ENCODE results near the gene CYP2B6.
"Not testable (repeated sequence)": the region's sequence is repeated elsewhere in the genome, so short reads cannot be mapped to it uniquely, and the experiment has no call there.

Gene CYP2B6

DNA sequence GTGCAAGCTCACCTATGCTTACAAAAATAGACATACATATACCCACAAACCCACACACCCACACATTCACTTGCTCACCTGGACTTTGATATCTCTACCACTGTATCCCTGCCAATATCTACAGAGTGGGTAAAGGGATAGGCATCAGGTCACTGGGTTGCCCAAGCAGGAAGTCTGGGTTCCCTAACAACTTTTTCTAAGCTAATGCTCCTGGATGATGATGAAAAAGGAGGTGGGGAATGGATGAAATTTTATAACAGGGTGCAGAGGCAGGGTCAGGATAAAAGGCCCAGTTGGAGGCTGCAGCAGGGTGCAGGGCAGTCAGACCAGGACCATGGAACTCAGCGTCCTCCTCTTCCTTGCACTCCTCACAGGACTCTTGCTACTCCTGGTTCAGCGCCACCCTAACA, at the start of gene CYP2B6:
Gene CYP2B6, plus strand, starts transcription at position 311 of the 410 bp plus-strand sequence. Its CDS starts 24 bp downstream, at position 335.
- DNase-seq, result no peak

DNA sequence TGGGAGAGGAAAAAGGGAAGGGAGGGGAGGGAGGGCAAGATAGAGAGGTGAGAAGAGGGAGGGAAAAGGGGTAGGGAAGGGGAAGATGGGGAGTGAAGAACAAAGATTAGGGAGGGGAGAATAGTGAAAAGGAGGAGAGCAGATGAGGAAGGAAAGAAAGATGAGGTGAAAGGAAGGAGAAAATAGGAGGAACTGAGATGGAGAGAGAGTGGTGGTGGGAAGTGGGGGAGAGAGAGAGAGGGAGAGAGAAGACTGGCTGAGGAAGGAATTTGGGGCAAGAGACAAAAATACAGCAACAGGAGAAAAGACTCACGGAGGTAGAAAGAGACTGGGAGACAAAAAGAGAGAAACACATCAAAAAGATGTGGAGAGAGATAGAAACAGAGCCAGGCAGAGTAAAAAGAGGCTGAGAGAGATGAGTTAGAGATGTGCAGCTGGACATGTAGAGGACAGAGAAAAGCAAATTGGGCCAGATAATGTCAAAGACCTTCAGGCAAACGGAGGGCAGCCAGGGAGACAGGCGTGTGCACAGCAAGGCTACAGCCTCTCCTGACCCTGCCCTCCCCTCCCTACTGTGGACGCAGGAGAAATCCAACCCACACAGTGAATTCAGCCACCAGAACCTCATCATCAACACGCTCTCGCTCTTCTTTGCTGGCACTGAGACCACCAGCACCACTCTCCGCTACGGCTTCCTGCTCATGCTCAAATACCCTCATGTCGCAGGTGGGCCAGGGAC, 49.4 kb upstream of the CYP2B6 start:
- no peak for DNase-seq

DNA sequence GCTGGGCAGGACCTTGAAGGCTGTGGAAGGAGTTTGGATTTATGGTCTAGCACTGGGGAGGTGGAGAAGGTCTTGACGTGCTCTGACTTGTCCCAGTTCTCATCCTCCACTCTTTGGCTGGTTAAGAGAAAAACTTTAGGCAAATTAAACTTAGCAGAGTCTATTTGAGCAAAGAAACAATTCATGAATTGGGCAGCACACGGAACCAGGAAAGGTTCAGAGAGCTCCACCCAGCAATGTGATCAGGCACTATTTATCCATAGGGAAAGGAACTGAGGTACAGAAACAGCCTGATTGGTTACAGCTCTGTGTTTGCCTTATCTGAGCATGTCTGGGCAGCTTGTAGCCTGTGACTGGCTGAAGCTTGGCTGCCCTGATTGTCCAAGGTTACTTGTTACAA, 45.4 kb upstream of the CYP2B6 start:
- DNase-seq, result no peak

GRCh38 chr19:40947114-40947513, 44.0 kb upstream of the CYP2B6 start:
- DNase-seq, result no peak

DNA sequence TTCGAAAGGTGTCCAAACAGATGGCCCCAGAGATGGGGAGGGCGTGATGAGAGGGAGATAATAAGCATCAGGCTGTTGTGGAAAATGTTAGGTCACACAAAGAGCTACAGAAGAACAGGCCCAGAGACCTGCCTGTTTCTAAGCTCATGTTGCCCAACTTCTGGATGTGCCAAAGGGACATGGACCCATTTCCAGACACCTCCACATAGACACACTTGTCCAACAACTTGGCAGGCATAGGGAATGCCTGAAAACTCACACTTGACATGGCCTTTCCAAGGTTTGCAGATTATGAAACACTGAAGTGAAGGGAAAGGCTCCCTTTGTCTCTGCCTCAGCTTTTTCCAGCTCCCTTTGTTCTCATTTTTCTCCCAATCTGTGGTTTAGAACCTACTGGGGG, 43.5 kb upstream of the CYP2B6 start:
- no peak for DNase-seq

DNA sequence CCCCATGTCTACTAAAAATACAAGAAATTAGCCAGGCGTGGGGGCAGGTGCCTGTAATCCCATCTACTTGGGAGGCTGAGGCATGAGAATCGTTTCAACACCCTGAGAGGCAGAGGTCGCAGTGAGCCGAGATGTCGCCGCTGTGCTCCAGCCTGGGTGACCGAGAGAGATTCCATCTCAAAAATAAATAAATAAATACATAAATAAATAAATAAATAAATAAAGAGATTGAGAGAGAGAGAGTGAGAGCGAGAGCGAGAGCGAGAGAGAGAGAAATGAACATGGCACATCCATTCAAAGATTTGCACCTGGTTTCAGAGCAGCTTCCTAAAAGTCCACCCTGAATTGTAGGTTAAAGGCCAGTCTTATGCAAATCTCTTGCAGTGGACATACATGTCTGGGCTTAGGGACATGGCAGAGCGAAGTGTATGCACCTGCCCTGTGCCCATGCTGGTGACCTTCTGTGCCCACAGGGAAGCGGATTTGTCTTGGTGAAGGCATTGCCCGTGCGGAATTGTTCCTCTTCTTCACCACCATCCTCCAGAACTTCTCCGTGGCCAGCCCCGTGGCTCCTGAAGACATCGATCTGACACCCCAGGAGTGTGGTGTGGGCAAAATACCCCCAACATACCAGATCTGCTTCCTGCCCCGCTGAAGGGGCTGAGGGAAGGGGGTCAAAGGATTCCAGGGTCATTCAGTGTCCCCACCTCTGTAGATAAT, 42.3 kb upstream of the CYP2B6 start:
- no peak for DNase-seq

- no peak for DNase-seq
Observed at GRCh38 chr19:40954573-40954972, 36.5 kb upstream of the CYP2B6 start.

- no peak for DNase-seq
Observed at GRCh38 chr19:40959338-40959737, 31.7 kb upstream of the CYP2B6 start.

- DNase-seq, result no peak
Observed at GRCh38 chr19:40960062-40960685, 30.9 kb upstream of the CYP2B6 start.

DNA sequence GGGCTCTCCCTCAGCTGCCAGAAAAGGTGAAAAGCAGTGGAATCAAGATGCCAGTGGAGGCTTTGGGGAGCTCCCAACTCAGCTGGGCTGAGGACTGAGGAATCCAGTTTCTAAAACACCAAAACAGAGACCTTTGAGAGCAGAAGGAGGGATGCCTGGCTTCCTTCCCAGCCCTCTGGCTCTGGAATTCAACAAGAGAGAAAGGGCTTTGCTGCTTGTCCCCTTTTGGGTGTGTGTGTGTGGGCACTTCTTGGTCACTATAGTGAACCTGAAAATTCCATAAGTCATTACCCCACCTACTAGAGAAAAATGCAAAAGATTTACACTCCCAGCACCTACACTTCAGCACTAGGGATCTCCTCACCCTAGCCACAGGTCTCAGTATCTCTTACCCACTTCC, 30.3 kb upstream of the CYP2B6 start:
- no peak for DNase-seq

GRCh38 chr19:40962460-40962961, 28.6 kb upstream of the CYP2B6 start:
- DNase-seq, result no peak

GRCh38 chr19:40964361-40964760, 26.7 kb upstream of the CYP2B6 start:
- DNase-seq, result not testable (repeated sequence)

DNA sequence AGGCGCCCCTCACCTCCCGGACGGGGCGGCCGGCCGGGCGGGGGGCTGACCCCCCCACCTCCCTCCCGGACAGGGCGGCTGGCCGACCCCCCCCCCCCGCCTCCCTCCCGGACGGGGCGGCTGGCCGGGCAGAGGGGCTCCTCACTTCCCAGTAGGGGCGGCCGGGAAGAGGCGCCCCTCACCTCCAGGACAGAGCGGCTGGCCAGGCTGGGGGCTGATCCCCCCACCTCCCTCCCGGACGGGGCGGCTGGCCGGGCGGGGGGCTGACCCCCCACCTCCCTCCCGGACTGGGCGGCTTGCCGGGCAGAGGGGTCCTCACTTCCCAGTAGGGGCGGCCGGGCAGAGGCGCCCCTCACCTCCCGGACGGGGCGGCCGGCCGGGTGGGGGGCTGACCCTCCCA, 25.7 kb upstream of the CYP2B6 start:
- DNase-seq, result not testable (repeated sequence)

DNA sequence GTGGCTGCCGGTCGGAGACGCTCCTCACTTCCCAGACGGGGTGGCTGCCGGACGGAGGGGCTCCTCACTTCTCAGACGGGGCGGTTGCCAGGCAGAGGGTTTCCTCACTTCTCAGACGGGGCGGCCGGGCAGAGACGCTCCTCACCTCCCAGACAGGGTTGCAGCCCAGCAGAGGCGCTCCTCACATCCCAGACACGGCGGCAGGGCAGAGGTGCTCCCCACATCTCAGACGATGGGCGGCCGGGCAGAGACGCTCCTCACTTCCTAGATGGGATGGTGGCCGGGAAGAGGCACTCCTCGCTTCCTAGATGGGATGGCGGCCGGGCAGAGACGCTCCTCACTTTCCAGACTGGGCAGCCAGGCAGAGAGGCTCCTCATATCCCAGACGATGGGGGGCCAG, 24.5 kb upstream of the CYP2B6 start:
- not testable (repeated sequence) for DNase-seq

DNA sequence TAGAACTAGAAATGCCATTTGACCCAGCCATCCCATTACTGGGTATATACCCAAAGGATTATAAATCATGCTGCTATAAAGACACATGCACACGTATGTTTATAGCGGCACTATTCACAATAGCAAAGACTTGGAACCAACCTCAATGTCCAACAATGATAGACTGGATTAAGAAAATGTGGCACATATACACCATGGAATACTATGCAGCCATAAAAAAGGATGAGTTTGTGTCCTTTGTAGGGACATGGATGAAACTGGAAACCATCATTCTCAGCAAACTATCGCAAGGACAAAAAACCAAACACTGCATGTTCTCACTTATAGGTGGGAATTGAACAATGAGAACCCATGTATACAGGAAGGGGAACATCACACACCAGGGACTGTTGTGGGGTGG, 23.0 kb upstream of the CYP2B6 start:
- not testable (repeated sequence) for DNase-seq

- not testable (repeated sequence) for DNase-seq
Observed at GRCh38 chr19:40969721-40970120, 21.4 kb upstream of the CYP2B6 start.

DNA sequence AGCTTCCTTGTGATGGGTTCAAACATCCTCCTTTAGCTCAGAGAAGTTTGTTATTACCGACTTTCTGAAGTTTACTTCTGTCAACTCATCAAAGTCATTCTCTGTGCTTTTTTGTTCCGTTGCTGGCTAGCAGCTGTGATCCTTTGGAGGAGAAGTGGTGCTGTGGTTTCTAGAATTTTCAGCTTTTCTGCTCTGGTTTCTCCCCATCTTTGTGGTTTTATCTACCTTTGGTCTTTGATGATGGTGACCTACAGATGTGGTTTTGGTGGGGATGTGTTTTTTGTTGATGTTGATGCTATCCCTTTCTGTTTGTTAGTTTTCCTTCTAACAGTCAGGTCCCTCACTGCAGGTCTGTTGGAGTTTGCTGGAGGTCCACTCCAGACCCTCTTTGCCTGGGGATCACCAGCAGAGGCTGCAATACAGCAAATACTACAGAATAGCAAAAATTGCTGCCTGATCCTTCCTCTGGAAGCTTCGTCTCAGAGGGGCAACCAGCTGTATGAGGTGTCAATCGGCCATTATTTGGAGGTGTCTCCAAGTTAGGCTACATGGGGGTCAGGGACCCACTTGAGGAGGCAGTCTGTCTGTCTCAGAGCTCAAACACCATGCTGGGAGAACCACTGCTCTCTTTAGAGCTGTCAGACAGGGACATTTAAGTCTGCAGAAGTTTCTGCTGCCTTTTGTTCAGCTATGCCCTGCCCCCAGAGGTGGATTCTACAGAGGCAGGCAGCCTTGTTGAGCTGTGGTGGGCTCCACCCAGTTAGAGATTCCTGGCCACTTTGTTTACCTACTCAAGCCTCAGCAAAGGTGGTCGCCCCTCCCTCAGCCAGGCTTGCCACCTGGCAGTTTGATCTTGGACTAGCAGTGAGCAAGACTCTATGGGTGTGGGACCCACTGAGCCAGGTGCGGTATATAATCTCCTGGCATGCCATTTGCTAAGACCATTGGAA, 20.4 kb upstream of the CYP2B6 start:
- not testable (repeated sequence) for DNase-seq

DNA sequence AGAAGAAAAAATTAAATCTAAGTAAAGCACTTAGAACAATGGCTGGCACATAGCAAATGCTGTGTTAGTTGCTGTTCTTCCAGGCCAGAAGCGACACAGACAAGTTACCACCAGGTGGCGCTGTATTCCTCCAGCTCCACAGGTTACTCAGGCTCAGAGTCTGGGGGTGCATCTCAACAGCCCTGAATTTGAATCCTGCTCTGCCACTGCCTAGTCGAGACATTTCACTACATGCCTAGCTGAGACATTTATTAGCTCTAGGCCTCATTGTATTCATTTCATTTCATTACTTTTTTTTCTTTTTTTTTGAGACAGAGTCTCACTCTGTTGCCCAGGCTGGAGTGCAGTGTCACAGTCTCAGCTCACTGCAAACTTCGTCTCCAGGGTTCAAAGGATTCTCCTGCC, 16.4 kb upstream of the CYP2B6 start:
- peak; percentile 80 for DNase-seq

GRCh38 chr19:40976134-40976533, 14.9 kb upstream of the CYP2B6 start:
- DNase-seq, result no peak

GRCh38 chr19:40976724-40977123, 14.4 kb upstream of the CYP2B6 start:
- DNase-seq, result no peak

GRCh38 chr19:40979759-40980158, 11.3 kb upstream of the CYP2B6 start:
- DNase-seq, result not testable (repeated sequence)

DNA sequence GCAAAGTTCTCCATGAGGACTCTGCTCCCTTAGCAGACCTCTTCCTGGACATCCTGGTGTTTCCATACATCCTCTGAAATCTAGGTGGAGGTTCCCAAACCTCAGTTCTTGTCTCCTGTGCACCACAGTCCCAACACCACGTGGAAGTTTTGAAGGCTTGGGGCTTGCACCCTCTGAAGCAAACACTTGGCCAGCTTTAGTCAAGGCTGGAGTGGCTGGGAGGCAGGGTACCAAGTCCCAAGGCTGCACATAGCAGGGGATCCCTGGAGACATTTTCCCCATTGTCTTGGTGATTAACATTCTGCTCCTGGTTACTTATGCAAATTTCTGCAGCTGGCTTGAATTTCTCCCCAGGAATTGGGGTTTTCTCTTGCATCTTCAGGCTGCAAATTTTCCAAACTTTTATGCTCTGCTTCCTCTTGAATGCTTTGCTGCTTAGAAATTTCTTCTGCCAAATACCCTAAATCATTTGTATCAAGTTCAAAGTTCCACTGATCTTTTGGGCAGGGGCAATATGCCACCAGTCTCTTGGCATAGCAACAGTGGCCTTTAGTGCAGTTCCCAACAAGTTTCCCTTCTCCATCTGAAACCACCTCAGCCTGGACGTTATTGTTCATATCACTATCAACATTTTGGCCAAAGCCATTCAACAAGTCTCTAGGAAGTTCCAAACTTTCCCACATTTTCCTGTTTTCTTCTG, 10.2 kb upstream of the CYP2B6 start:
- DNase-seq, result not testable (repeated sequence)
